GM23248 (cell line): Measurements from ENCODE around the gene C16orf92. TPM values are rescaled to one million over a fixed set of nuclear protein-coding genes. Genes with fewer than 3 reads are reported as not detected.
A peak's percentile ranks its signal among the peaks of the same experiment; 100 is the strongest.

Experiments used
- DNase-seq: peaks from one replicate; pipeline ENCODE4 v3.0.0-alpha.2; 2015
- H2AFZ ChIP-seq: fragments of 200-600 bp; sonication (generic); 2 replicates; pipeline ENCODE4 v1.6.1; 2016; ENCODE audit warnings: antibody characterized with exemption
- H3F3A ChIP-seq: fragments of 200-600 bp; sonication (generic); 2 replicates; pipeline ENCODE4 v1.6.1; 2016; ENCODE audit warnings: mild to moderate bottlenecking, antibody characterized with exemption, mixed run types; ENCODE audit not compliant: insufficient read depth
- H3K27ac ChIP-seq: fragments of 200-600 bp; sonication (generic); 2 replicates; pipeline ENCODE4 v1.5.1; 2016; ENCODE audit warnings: mild to moderate bottlenecking
- H3K27me3 ChIP-seq: fragments of 200-600 bp; sonication (generic); replicated peaks from 2 replicates; pipeline ENCODE4 v1.6.1; 2016; ENCODE audit warnings: mild to moderate bottlenecking; ENCODE audit not compliant: insufficient read depth
- H3K36me3 ChIP-seq: fragments of 200-600 bp; sonication (generic); 2 replicates; pipeline ENCODE4 v1.6.1; 2016; ENCODE audit warnings: low read depth, mild to moderate bottlenecking
- H3K4me1 ChIP-seq: fragments of 200-600 bp; sonication (generic); 2 replicates; pipeline ENCODE4 v1.6.1; 2016; ENCODE audit warnings: mild to moderate bottlenecking; ENCODE audit not compliant: insufficient read depth
- H3K4me2 ChIP-seq: fragments of 200-600 bp; sonication (generic); one replicate; pipeline ENCODE4 v1.6.1; 2016; ENCODE audit warnings: mild to moderate bottlenecking; ENCODE audit not compliant: unreplicated experiment
- H3K4me3 ChIP-seq: fragments of 200-600 bp; sonication (generic); 2 replicates; pipeline ENCODE4 v1.5.1; 2016; ENCODE audit warnings: mild to moderate bottlenecking
- H3K79me2 ChIP-seq: fragments of 200-600 bp; sonication (generic); 2 replicates; pipeline ENCODE4 v1.6.1; 2016; ENCODE audit warnings: mild to moderate bottlenecking; ENCODE audit not compliant: insufficient read depth
- H3K9ac ChIP-seq: fragments of 200-600 bp; sonication (generic); 2 replicates; pipeline ENCODE4 v1.6.1; 2016; ENCODE audit warnings: mild to moderate bottlenecking
- H3K9me2 ChIP-seq: fragments of 200-600 bp; sonication (generic); 2 replicates; pipeline ENCODE4 v1.6.1; 2016; ENCODE audit warnings: mixed run types, mild to moderate bottlenecking, moderate library complexity; ENCODE audit not compliant: insufficient read depth
- H3K9me3 ChIP-seq: fragments of 200-600 bp; sonication (generic); one replicate; pipeline ENCODE4 v1.6.1; 2017; ENCODE audit warnings: low read depth
- H4K20me1 ChIP-seq: fragments of 200-600 bp; sonication (generic); 2 replicates; pipeline ENCODE4 v1.6.0; 2016; ENCODE audit not compliant: insufficient read depth
- EZH2 ChIP-seq: fragments of 200-600 bp; sonication (generic); IDR thresholded peaks from 2 replicates; pipeline ENCODE4 v1.6.1; 2018; ENCODE audit warnings: antibody characterized with exemption, mild to moderate bottlenecking; ENCODE audit not compliant: insufficient read depth, poor library complexity, severe bottlenecking
- EZH2phosphoT487 ChIP-seq: fragments of 200-600 bp; sonication (generic); IDR thresholded peaks from 2 replicates; pipeline ENCODE4 v1.6.1; 2018; ENCODE audit warnings: antibody characterized with exemption, moderate library complexity, mild to moderate bottlenecking, low read depth; ENCODE audit not compliant: insufficient read depth
- WGBS, 2 experiments: methylation state at CpG; one replicate each; pipeline ENCODE4 v1.1.6; 2015 to 2017; ENCODE audit warnings: low lambda C conversion rate in 2 of 2, low coverage in 1 of 2; ENCODE audit errors: missing lambda C conversion rate in 2 of 2; 5-methylcytosine and 5-hydroxymethylcytosine counted together
- in situ Hi-C: fragments of 300-500 bp; cut with MboI; formaldehyde crosslinking; loops from 2 replicates; pipeline ENCODE4 v1.15.0; 2020
- polyA plus RNA-seq: library from polyadenylated mRNA; unstranded; fragments of >200 nt; fragmentation: Nextera tagmentation; extraction: Ambion mirVana; gene quantifications from 2 replicates; pipeline ENCODE4 v1.2.1, GENCODE V29; 2016
- total RNA-seq: library from RNA; depleted of rRNA; stranded (reverse); fragments of >200 nt; shearing (Covaris generic); gene quantifications from 2 replicates; pipeline ENCODE4 v1.2.3, GENCODE V29; 2014

The C16orf92 gene
- total and polyA plus RNA-seq, 2 experiments from 2014 or later, result not detected

- Histone ChIP-seq H3K9me2 (no peaks in the 10 kb centered on the region), H3K36me3 (0 out of 2 replicates have a peak, but pooled peaks cover 6% of the 10 kb centered on the region), H3K9me3 (no peaks in the 10 kb centered on the region), H3K27me3 (no peaks in the 10 kb centered on the region), H3F3A (peaks cover 14% of the 10 kb centered on the region; the same call in 1 of the 2 replicates), H3K4me3 (peak overlapping the region; percentile 87), H3K27ac (0 out of 2 replicates have a peak overlapping the region, but pooled peaks have one; percentile 4), H3K4me2 (peak overlapping the region; percentile 98), H3K9ac (peak overlapping the region; percentile 92), H2AFZ (no peak overlapping the region), H4K20me1 (no peaks in the 10 kb centered on the region; the same call in 1 of the 2 replicates), H3K4me1 (peaks cover 20% of the 10 kb centered on the region), H3K79me2 (peaks cover 61% of the 10 kb centered on the region)
- TF ChIP-seq EZH2 (no peak), EZH2phosphoT487 (no peak)
- WGBS, 2 experiments, result 14 to 16% methylated on average over 5 of the region's 5 CpGs
- in situ Hi-C loops, result loop anchor here (10.0 kb wide), 1 partner anchor 50 kb away; the partner anchor contains the start of gene C16orf92
- DNase-seq, result no peak
Measured at GRCh38 chr16:29975134-29975538, 47.9 kb upstream of the C16orf92 start.

- peak; percentile 19 for DNase-seq
- peaks cover 61% of the 10 kb centered on the region for H3K79me2 ChIP-seq
- H3K9ac ChIP-seq, result peak overlapping the region; percentile 92
- H3F3A ChIP-seq, result peaks cover 14% of the 10 kb centered on the region; the same call in 1 of the 2 replicates
- H3K9me3 ChIP-seq, result no peaks in the 10 kb centered on the region
- H3K4me3 ChIP-seq, result peak overlapping the region; percentile 87
- no peaks in the 10 kb centered on the region for H3K9me2 ChIP-seq
- no peaks in the 10 kb centered on the region; the same call in 1 of the 2 replicates for H4K20me1 ChIP-seq
- no peak overlapping the region for H3K27ac ChIP-seq
- peak overlapping the region; percentile 98 for H3K4me2 ChIP-seq
- peaks cover 12% of the 10 kb centered on the region; the same call in 1 of the 2 replicates for H3K36me3 ChIP-seq
- H3K4me1 ChIP-seq, result peaks cover 20% of the 10 kb centered on the region
- in situ Hi-C loops, result loop anchor here (10.0 kb wide), 1 partner anchor 49 kb away; the partner anchor contains the start of gene C16orf92
- 35 to 37% methylated on average over 6 of the region's 6 CpGs for WGBS, 2 experiments
- TF ChIP-seq EZH2 (no peak), EZH2phosphoT487 (no peak)
- H2AFZ ChIP-seq, result no peak overlapping the region
- H3K27me3 ChIP-seq, result no peaks in the 10 kb centered on the region
Measured at GRCh38 chr16:29975811-29976511, 47.0 kb upstream of the C16orf92 start.

- H3K4me3 ChIP-seq, result no peak overlapping the region
- H3K79me2 ChIP-seq, result peaks cover 61% of the 10 kb centered on the region
Measured at GRCh38 chr16:29977063-29977825, 45.8 kb upstream of the C16orf92 start.

GRCh38 chr16:29978081-29978480 lies 44.9 kb upstream of the C16orf92 start:
- DNase-seq, result no peak
- Histone ChIP-seq H3F3A (0 out of 2 replicates have a peak, but pooled peaks cover under 1% of the 10 kb centered on the region), H3K36me3 (peaks cover 25% of the 10 kb centered on the region; the same call in 1 of the 2 replicates), H3K4me2 (no peak overlapping the region), H2AFZ (no peak overlapping the region), H3K9ac (no peak overlapping the region), H3K9me2 (no peaks in the 10 kb centered on the region), H4K20me1 (no peaks in the 10 kb centered on the region; the same call in 1 of the 2 replicates), H3K27me3 (no peaks in the 10 kb centered on the region), H3K9me3 (no peaks in the 10 kb centered on the region), H3K4me1 (peaks cover 20% of the 10 kb centered on the region), H3K79me2 (peaks cover 61% of the 10 kb centered on the region), H3K27ac (no peak overlapping the region), H3K4me3 (no peak overlapping the region)
- in situ Hi-C loops, result loop anchor here (10.0 kb wide), 1 partner anchor 47 kb away; the partner anchor contains the start of gene C16orf92
- TF ChIP-seq EZH2 (no peak), EZH2phosphoT487 (no peak)
- 97 to 99% methylated on average over 9 of the region's 9 CpGs for WGBS, 2 experiments

More at GRCh38 chr16:29977063-29977825, 45.8 kb upstream of the C16orf92 start:
- no peak overlapping the region for H2AFZ ChIP-seq
- TF ChIP-seq EZH2phosphoT487 (no peak), EZH2 (no peak)
- no peaks in the 10 kb centered on the region for H3K9me2 ChIP-seq
- no peak for DNase-seq
- H3K4me2 ChIP-seq, result no peak overlapping the region
- no peaks in the 10 kb centered on the region for H3K9me3 ChIP-seq
- in situ Hi-C loops, result loop anchor here (10.0 kb wide), 1 partner anchor 48 kb away; the partner anchor contains the start of gene C16orf92
- H3K27me3 ChIP-seq, result no peaks in the 10 kb centered on the region
- peaks cover 20% of the 10 kb centered on the region for H3K4me1 ChIP-seq
- H3F3A ChIP-seq, result peaks cover 9% of the 10 kb centered on the region; the same call in 1 of the 2 replicates
- H4K20me1 ChIP-seq, result no peaks in the 10 kb centered on the region; the same call in 1 of the 2 replicates
- no peak overlapping the region for H3K9ac ChIP-seq
- WGBS, 2 experiments, result 90 to 91% methylated on average over 9 of the region's 9 CpGs
- peaks cover 25% of the 10 kb centered on the region; the same call in 1 of the 2 replicates for H3K36me3 ChIP-seq
- no peak overlapping the region for H3K27ac ChIP-seq
